ENCODE data around the gene LRSAM1. TPM values are rescaled to one million over a fixed set of nuclear protein-coding genes. Genes with fewer than 3 reads are reported as not detected.

Gene LRSAM1
- total RNA-seq, 1 donor, result 12.3 TPM

GRCh38 chr9:127537014-127537413 is 85.7 kb downstream of the LRSAM1 start:
- Histone ChIP-seq H3K4me3 (ENCODE audit: insufficient read depth, low read length) (no peak overlapping the region), H4K20me1 (ENCODE audit: insufficient read depth, low read length) (peaks cover 63% of the 10 kb centered on the region), H3K9me3 (ENCODE audit: low read depth, low read length) (no peaks in the 10 kb centered on the region), H3K4me2 (ENCODE audit: insufficient read depth, low read length) (no peak overlapping the region), H3K4me1 (ENCODE audit: insufficient read depth, low read length) (peaks cover 74% of the 10 kb centered on the region), H3K79me2 (ENCODE audit: insufficient read depth, low read length) (peaks cover 95% of the 10 kb centered on the region), H3K27me3 (ENCODE audit: insufficient read depth, low read length) (no peaks in the 10 kb centered on the region), H3K27ac (ENCODE audit: low read depth, low read length) (peak overlapping the region; percentile 90), H2AFZ (ENCODE audit: low read length) (no peak overlapping the region), H3K36me3 (ENCODE audit: insufficient read depth, low read length) (peaks cover 33% of the 10 kb centered on the region)
- TF ChIP-seq CTCF (IDR thresholded peaks at IDR 0.05; ENCODE audit: extremely low read depth, low read depth, low read length), result no peak
- peak; percentile 95 for DNase-seq (ENCODE audit: insufficient read length, low spot score, missing footprints)

GRCh38 chr9:127537792-127538191 is 86.5 kb downstream of the LRSAM1 start:
- no peak overlapping the region for H2AFZ ChIP-seq (ENCODE audit: low read length)
- H3K36me3 ChIP-seq (ENCODE audit: insufficient read depth, low read length), result peaks cover 30% of the 10 kb centered on the region
- H3K4me3 ChIP-seq (ENCODE audit: insufficient read depth, low read length), result no peak overlapping the region
- H3K27ac ChIP-seq (ENCODE audit: low read depth, low read length), result peak overlapping the region; percentile 90
- H3K27me3 ChIP-seq (ENCODE audit: insufficient read depth, low read length), result no peaks in the 10 kb centered on the region
- TF ChIP-seq CTCF (IDR thresholded peaks at IDR 0.05; ENCODE audit: extremely low read depth, low read depth, low read length), result peak; percentile 25
- H3K4me2 ChIP-seq (ENCODE audit: insufficient read depth, low read length), result peak overlapping the region; percentile 27
- DNase-seq (ENCODE audit: insufficient read length, low spot score, missing footprints), result peak; percentile 72
- peaks cover 60% of the 10 kb centered on the region for H4K20me1 ChIP-seq (ENCODE audit: insufficient read depth, low read length)
- H3K9me3 ChIP-seq (ENCODE audit: low read depth, low read length), result no peaks in the 10 kb centered on the region
- peaks cover 94% of the 10 kb centered on the region for H3K79me2 ChIP-seq (ENCODE audit: insufficient read depth, low read length)
- H3K4me1 ChIP-seq (ENCODE audit: insufficient read depth, low read length), result peaks cover 80% of the 10 kb centered on the region

DNA sequence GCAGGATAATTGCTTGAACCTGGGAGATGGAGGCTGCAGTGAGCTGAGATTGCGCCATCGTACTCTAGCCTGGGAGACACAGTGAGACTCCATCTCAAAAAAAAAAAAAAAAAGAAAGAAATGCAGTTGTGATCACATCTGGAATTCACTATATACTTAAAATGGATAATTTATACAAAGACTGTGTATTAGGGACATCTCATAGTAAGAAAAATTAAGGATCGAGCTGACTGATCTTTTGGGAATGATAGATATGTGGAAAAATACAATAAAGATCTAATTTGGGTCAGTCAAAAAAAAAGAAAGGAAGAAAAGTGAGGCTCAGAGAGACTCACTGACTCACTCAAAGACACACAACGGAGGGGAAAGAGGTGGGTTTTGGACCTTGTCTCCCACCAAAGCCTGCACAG is 87.5 kb downstream of the LRSAM1 start:
- no peak for TF ChIP-seq CTCF (IDR thresholded peaks at IDR 0.05; ENCODE audit: extremely low read depth, low read depth, low read length)
- H3K4me2 ChIP-seq (ENCODE audit: insufficient read depth, low read length), result peak overlapping the region; percentile 57
- H3K4me1 ChIP-seq (ENCODE audit: insufficient read depth, low read length), result peaks cover 91% of the 10 kb centered on the region
- DNase-seq (ENCODE audit: insufficient read length, low spot score, missing footprints), result peak; percentile 97
- H3K27me3 ChIP-seq (ENCODE audit: insufficient read depth, low read length), result no peaks in the 10 kb centered on the region
- peaks cover 29% of the 10 kb centered on the region for H3K36me3 ChIP-seq (ENCODE audit: insufficient read depth, low read length)
- peaks cover 60% of the 10 kb centered on the region for H4K20me1 ChIP-seq (ENCODE audit: insufficient read depth, low read length)
- no peak overlapping the region for H3K4me3 ChIP-seq (ENCODE audit: insufficient read depth, low read length)
- H2AFZ ChIP-seq (ENCODE audit: low read length), result no peak overlapping the region
- peaks cover 95% of the 10 kb centered on the region for H3K79me2 ChIP-seq (ENCODE audit: insufficient read depth, low read length)
- H3K9me3 ChIP-seq (ENCODE audit: low read depth, low read length), result no peaks in the 10 kb centered on the region
- peak overlapping the region; percentile 92 for H3K27ac ChIP-seq (ENCODE audit: low read depth, low read length)

- peak; percentile 95 for DNase-seq (ENCODE audit: insufficient read length, low spot score, missing footprints)
- peaks cover 94% of the 10 kb centered on the region for H3K4me1 ChIP-seq (ENCODE audit: insufficient read depth, low read length)
- peak overlapping the region; percentile 3 for H3K4me3 ChIP-seq (ENCODE audit: insufficient read depth, low read length)
- peak overlapping the region; percentile 92 for H3K27ac ChIP-seq (ENCODE audit: low read depth, low read length)
- peaks cover 28% of the 10 kb centered on the region for H3K36me3 ChIP-seq (ENCODE audit: insufficient read depth, low read length)
- no peaks in the 10 kb centered on the region for H3K9me3 ChIP-seq (ENCODE audit: low read depth, low read length)
- H2AFZ ChIP-seq (ENCODE audit: low read length), result no peak overlapping the region
- H3K79me2 ChIP-seq (ENCODE audit: insufficient read depth, low read length), result peaks cover 93% of the 10 kb centered on the region
- peak overlapping the region; percentile 57 for H3K4me2 ChIP-seq (ENCODE audit: insufficient read depth, low read length)
- H3K27me3 ChIP-seq (ENCODE audit: insufficient read depth, low read length), result no peaks in the 10 kb centered on the region
- no peak for TF ChIP-seq CTCF (IDR thresholded peaks at IDR 0.05; ENCODE audit: extremely low read depth, low read depth, low read length)
- peaks cover 54% of the 10 kb centered on the region for H4K20me1 ChIP-seq (ENCODE audit: insufficient read depth, low read length)
These were observed 88.1 kb downstream of the LRSAM1 start for GRCh38 chr9:127539259-127539981.

All from osteoblast (primary cell).